AG04449 (cell line): Measurements from ENCODE around the gene CAPN2.
A peak's percentile ranks its signal among the peaks of the same experiment; 100 is the strongest.

Experiments
- CTCF ChIA-PET: fragments of 350-600 bp; formaldehyde crosslinking; extraction: SDS; loops from one replicate; lab custom pipeline; 2021; ENCODE audit warnings: antibody characterized with exemption; lab: Yijun Ruan, JAX
- POLR2A ChIA-PET: fragments of 400-600, 350-600 bp; formaldehyde crosslinking; extraction: SDS; loops from one replicate; lab custom pipeline; 2020; ENCODE audit warnings: antibody characterized with exemption, inconsistent platforms; lab: Yijun Ruan, JAX
- DNase-seq: peaks from one replicate; pipeline ENCODE4 v3.0.0-alpha.2; 2010; ENCODE audit warnings: low read depth, low spot score
- H3K4me3 ChIP-seq: 2 replicates; pipeline ENCODE4 v1.5.1; 2011; ENCODE audit warnings: low read depth, mild to moderate bottlenecking, control low read depth, low read length
- TF ChIP-seq, protein P1 (sequence below): IDR thresholded peaks from one replicate; pipeline ENCODE4 v1.5.1; 2011; ENCODE audit warnings: mild to moderate bottlenecking, moderate library complexity, low read length, control low read depth, inconsistent platforms; ENCODE audit not compliant: insufficient read depth; ENCODE audit errors: missing control alignments

The CAPN2 gene

GRCh38 chr1:223712194-223712849, at the start of gene CAPN2:
Gene CAPN2 (plus strand): TSS chr1:223712539. CDS start chr1:223712641, 102 bp downstream.
- TF ChIP-seq, protein P1, sequence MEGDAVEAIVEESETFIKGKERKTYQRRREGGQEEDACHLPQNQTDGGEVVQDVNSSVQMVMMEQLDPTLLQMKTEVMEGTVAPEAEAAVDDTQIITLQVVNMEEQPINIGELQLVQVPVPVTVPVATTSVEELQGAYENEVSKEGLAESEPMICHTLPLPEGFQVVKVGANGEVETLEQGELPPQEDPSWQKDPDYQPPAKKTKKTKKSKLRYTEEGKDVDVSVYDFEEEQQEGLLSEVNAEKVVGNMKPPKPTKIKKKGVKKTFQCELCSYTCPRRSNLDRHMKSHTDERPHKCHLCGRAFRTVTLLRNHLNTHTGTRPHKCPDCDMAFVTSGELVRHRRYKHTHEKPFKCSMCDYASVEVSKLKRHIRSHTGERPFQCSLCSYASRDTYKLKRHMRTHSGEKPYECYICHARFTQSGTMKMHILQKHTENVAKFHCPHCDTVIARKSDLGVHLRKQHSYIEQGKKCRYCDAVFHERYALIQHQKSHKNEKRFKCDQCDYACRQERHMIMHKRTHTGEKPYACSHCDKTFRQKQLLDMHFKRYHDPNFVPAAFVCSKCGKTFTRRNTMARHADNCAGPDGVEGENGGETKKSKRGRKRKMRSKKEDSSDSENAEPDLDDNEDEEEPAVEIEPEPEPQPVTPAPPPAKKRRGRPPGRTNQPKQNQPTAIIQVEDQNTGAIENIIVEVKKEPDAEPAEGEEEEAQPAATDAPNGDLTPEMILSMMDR = peak; percentile 73
- DNase-seq = no peak
- POLR2A ChIA-PET = interaction anchor here (0.6 to 2.2 kb wide), 5 partner anchors 11 to 64 kb away, joined by 3 to 15 read pairs (median 5); no protein-coding TSS in a partner anchor
- CTCF ChIA-PET = interaction anchor here (0.6 to 3.8 kb wide), 15 partner anchors 9 to 92 kb away, joined by 3 to 57 read pairs (median 4); no protein-coding TSS in a partner anchor
- peak within 1 kb of the TSS; percentile 95 for H3K4me3 ChIP-seq

- H3K4me3 ChIP-seq = no peak overlapping the region
- TF ChIP-seq, protein P1 = no peak
- ChIA-PET POLR2A (no interaction called here), CTCF (interaction anchor here (2.1 kb wide), 1 partner anchor 529 kb away, joined by 6 read pairs; no protein-coding TSS in a partner anchor)
- DNase-seq = no peak
Observed at GRCh38 chr1:223662943-223663342, 49.4 kb upstream of the CAPN2 start.

DNA sequence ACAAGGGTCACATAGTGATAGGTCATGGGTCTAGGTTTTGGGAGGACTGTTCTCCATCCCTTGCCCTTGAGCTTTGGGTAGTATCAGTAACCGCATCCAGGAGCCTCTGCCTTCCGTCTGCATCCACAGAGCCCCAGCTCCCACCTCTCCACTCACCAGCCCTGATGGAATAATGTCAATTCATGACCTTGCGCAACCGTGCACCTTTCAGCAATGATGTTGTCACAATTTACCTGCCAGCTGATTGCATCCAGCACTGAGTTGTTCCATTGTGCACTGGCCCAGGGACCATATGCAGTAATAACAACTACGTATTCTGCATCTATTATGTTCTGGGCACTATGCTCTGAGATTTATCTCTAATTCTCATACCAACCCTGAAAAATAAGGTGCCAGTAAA, 48.2 kb upstream of the CAPN2 start:
- POLR2A ChIA-PET = no interaction called here
- H3K4me3 ChIP-seq = no peak overlapping the region
- no peak for DNase-seq
- TF ChIP-seq, protein P1 = no peak
- CTCF ChIA-PET = interaction anchor here (1.0 to 2.1 kb wide), 2 partner anchors 530 to 541 kb away, joined by 3 to 6 read pairs; no protein-coding TSS in a partner anchor

DNA sequence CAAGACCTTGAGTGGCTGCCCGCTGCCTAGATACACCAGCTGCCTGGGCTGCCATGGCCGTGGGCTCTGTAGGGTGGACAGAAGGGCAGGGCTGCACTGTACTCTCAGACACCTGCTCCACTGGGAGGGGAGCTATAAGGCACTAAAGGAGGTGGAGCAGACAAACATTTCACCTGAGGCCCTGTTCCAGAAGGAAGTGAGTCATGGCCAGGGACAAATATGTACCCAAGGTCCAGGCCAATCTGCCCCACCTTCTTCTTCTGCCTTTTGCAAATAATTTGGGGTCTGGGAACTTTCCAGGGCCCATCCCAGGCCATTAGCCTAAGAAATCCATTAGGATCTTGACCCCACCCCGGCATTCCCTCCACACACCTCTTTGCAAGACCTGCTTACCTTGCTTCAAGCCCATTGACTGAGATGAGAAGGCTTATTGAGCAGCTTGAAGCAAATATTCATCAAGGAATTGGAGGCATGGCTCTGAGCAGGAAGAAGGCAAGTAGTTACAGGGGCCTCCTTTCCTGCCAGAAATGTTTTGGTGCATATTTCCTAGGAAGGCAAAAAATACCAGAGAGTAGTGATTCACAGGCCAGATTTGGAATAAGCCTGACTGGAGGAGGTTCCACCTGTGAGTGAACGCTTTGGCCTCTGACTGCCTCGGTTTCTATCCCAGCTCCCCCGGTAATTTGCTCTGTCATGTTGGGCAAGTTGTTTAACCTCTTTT, 46.6 kb upstream of the CAPN2 start, which contains the start of gene CAPN8:
TSS of gene CAPN8 (minus strand) at position 110 of the 721 bp plus-strand sequence. CDS start at position 55, 55 bp downstream.
- CTCF ChIA-PET = interaction anchor here (1.2 to 1.3 kb wide), 2 partner anchors 18 to 532 kb away, joined by 3 to 4 read pairs; no protein-coding TSS in a partner anchor
- no peak for DNase-seq
- TF ChIP-seq, protein P1 = no peak
- no peak within 1 kb of the TSS for H3K4me3 ChIP-seq
- POLR2A ChIA-PET = no interaction called here

DNA sequence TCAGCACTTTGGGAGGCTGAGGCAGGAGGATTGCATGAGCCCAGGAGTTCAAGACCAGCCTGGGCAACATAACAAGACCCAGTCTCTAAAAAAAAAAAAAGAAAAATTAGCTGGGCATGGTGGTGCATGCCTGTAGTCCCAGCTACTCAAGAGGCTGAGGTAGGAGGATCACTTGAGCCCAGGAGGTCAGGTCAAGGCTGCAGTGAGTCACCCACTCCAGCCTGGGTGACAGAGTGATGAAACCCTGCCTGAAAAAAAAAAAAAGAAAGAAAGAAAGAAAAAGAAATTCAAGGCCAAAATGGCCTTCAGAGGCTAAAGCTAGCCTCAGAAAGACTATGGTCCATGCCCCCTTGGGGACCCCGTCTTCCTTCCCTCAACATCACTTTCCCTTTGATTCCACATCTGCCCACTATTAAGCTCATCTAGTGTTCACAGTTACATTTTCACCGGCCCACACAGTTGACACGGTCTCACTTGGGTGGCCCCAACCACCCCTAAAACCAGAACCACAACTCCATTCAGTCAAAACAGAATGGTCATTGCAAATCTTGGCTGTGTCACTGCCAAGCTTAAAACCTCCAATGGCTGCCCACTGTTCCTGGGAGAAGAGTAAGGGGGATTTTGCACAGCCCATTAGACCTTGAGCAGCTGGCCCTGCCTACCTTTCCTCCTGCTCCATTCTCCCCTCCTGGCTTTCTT, 44.7 kb upstream of the CAPN2 start:
- POLR2A ChIA-PET = no interaction called here
- CTCF ChIA-PET = interaction anchor here (0.8 to 1.5 kb wide), 2 partner anchors 17 to 43 kb away, joined by 3 to 6 read pairs; no protein-coding TSS in a partner anchor
- TF ChIP-seq, protein P1 = no peak
- H3K4me3 ChIP-seq = no peak overlapping the region
- DNase-seq = no peak
